Fibroblast of peridontal ligament (primary cell): Measurements from ENCODE around the gene YPEL5.
"Not testable (repeated sequence)": the region's sequence is repeated elsewhere in the genome, so short reads cannot be mapped to it uniquely, and the experiment has no call there.

Experiments
- DNase-seq: peaks from one replicate; pipeline ENCODE4 v3.0.0-alpha.2; 2010; ENCODE audit errors: extremely low read depth

The YPEL5 gene

DNA sequence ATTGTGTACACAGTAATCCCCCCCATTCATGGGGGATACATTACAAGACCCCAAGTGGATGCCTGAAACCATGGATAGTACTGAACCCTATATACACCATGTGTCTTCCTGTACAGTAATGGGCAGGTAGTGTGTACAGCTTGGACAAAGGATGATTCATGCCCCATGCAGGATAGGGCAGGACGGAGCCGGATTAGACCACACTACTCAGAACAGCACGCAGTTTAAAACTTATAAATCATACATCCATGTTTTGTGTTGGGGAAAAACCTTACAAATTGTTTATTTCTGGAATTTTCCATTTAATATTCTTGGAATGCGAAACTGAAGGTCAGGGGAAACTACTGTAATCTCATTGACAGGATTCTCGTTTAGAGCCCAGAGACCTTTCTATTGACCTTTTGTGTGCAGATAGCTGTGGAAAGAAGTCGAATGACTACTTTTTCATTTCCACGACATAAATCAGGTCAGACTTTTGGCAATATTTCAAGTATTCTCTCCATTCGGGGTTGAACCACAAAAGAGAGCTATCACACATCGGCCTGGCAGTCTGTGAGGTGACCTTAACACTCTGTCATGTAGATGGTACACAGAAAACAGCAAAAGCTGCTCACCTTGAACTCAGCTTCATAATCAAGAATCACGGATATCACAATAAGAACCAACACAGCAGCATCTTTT is 9.9 kb upstream of the YPEL5 start:
- DNase-seq, result no peak

GRCh38 chr2:30139131-30139870 is 7.5 kb upstream of the YPEL5 start:
- no peak for DNase-seq

GRCh38 chr2:30141136-30141535 is 5.7 kb upstream of the YPEL5 start:
- DNase-seq, result no peak

DNA sequence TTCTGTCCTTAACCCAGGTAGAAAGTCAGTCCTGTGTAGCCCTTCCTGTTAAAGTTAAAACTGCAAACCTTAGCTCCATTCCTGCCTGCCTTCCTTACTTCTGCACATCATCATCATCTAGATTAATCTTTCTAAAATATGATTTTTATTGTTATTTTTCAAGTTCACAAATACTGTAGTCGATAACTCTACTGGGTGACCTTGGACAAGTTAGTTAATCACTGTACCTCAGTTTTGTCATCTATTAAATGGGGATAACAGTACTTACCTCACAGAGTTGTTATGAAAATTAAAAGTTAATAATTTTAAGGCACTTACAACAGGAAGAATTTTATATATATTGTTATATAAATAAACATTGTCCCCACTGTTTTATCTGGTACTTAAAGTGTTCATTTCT is 2.5 kb upstream of the YPEL5 start:
- no peak for DNase-seq

- DNase-seq, result not testable (repeated sequence)
Measured at GRCh38 chr2:30144951-30145350, 1.9 kb upstream of the YPEL5 start.

- DNase-seq, result no peak
Measured at GRCh38 chr2:30145826-30146336, 926 bp upstream of the YPEL5 start.

GRCh38 chr2:30147196-30147714 is 448 bp downstream of the YPEL5 start:
- DNase-seq, result no peak

DNA sequence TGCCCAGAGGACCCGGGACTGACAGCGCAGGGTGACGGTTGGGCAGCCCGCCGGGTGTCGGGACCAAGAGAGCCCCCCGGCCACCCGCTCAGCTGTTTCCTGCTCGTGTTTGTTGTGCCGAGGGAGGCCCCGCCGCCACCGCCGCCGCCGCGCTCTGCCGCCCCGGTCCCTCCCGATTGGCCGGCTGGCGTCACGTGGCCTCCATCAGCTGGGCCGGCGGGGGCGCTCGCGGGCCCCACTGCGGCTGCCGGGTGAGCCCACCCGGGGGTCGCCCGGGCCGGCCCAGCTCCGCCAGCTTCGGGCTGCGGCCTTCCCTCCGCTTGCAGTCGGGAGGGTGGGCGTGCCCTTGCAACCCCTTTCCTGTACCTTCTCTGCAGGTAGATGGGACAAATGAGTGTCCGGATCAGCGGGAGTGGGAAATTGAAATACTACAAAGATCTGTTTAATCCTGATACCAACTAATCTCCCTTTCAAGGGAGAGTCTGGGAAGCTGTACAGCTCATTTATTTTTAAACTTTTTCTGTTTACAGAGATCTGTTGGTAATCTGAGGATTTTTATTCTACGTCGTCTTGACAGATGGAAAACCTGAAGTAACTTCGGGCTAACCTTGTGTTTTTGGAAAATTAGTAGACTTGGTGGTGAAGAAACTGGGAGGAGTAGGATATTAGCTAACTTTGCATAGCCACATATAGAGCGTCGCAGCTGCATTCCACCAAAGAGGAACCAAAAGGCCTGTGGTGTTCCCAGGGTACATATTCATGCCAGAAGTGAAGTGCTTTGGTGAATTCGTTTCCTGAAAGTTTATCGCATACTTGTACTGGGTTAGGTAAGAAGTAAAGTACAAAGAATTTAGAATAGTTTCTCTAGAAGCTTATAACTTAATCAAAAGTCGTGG is 1.2 kb downstream of the YPEL5 start:
- peak; percentile 38 for DNase-seq

- DNase-seq, result no peak
Measured at GRCh38 chr2:30148850-30149249, 2.0 kb downstream of the YPEL5 start.

DNA sequence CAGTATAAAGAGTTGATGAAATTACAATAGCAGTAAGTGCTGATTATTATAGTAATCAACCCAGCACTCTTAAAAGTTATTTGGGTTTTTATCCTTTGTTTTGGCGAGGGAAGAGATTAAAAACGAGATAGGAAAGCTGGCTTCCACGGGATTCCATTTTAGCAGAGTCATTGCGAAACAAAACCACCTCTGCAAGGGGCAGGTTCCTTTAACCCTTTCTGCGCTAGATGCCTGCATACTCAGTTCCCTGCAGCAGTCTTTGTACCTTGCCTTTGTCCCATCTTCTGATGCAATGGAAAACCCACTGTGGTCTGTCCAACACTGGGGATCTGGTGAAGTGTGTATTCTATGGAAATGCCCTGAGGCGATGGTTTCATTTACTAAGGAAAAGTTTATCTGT is 2.7 kb downstream of the YPEL5 start:
- no peak for DNase-seq

GRCh38 chr2:30149976-30150375 is 3.2 kb downstream of the YPEL5 start:
- no peak for DNase-seq

- no peak for DNase-seq
Measured at GRCh38 chr2:30150786-30151185, 4.0 kb downstream of the YPEL5 start.

DNA sequence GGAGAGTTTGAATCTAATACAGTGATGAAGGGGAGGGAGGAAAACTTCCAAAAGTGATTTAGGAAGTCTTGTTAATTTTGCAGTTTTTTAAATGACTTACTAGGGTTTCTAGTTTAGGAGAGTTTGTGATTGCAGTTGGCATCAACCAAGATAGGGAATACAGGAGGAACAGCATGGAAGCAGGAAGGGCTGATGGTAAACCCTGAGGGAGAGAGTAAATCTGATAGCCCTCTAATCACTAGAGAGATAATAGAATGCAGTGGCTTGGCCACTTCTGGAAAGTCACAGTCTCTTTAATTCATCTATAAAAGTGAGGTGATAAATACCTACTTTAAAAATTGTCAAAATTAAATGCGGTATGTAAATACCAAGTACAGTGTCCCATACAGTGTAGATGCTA is 5.6 kb downstream of the YPEL5 start:
- no peak for DNase-seq

DNA sequence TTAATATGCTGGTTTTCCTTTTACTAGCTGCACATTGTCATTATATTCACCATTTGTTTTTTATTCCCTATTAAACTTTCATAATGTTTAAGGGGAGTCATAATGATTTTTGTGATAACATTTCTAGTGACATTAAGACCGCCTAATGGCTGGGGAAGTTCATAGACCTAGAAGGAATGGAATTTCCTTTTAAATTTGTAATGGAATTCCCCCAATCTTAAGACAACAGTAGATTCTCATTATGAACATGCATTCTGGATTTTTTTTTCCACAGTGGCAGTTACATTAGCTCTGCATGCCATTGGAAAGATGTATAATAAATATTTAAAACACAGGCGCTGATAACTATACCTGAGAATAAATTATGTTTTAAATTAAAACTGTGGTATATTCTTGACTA is 8.4 kb downstream of the YPEL5 start:
- DNase-seq, result no peak

- no peak for DNase-seq
Measured at GRCh38 chr2:30155889-30156658, 9.3 kb downstream of the YPEL5 start.

GRCh38 chr2:30157616-30158015 is 10.8 kb downstream of the YPEL5 start:
- no peak for DNase-seq

GRCh38 chr2:30159766-30160165 is 13.0 kb downstream of the YPEL5 start:
- DNase-seq, result no peak

DNA sequence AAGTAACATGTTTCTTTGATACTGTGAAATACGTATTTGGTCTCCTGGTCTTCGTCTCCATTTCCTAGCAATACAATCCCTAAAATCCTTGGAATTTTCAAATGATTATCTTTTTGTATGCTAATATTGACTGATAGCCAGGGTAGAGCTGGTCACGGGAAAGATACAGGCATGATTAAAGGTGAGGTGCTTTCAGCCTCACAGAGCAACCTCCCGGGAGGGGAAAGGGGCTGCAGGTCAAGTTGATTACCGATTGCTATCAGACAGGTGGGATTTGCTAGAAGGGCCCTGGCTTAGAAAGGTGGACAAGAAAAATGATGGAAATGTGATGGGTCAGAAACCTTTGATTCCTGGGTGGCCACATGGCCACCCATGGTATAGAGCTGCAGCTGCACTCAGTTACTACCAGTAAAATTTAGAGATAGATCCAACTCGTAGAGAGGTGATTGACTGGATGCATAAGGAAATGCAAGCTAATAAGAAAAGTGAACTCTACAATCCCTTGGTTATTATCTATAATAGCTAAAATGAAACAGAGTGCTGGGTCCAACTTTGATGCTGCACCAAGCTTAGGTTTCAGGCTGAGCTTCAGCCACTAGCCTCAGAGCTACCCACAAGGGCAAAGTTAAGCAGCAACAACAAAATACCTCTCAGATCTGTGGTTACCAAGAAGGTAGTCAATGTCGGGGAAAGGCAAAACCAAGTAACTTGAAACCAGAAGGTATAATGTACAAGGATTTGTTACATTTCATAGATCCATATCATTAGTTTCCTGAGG is 15.3 kb downstream of the YPEL5 start:
- no peak for DNase-seq

- DNase-seq, result no peak
Measured at GRCh38 chr2:30162806-30163205, 16.0 kb downstream of the YPEL5 start.

DNA sequence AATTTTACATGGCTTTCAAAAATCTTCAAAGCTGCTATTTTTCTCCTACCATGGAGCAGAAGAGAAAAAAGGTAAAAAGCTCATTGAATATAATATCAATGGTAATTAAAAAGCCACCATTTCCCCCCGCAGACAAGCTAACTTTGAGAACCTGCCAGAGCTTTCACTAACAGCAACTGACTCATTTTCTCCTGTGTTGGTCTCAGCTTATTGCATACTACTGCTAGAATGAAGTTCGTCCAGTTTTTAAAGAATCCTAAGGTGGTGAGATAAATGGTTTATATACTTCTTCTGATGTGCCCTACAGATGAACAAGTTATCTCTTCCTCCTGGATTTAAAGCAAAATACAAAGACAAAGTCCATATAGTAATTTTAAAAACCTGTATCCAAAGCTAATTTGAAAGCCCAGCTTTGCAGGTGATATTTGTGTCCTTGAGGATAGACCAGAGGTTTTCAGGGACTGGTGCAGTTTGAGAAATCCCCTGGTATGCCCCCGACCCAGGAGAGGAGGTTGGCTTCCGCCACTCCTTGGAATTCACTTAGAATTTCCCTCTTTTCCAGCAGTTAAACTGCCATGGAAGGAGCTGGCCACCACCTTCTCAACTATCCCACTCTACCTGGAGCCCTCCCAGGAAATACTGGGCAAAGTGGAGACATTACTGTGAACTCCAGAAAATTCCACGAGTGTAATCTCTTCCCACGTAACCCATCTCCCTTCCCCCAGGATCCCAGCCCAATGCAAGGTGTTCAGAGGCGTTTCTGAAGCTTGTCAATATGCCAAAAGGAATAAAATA is 17.5 kb downstream of the YPEL5 start:
- peak; percentile 22 for DNase-seq
